GM19023 (cell line): ENCODE data around the gene MIEN1.
A peak's percentile ranks its signal among the peaks of the same experiment; 100 is the strongest.
"Not testable (repeated sequence)": the region's sequence is repeated elsewhere in the genome, so short reads cannot be mapped to it uniquely, and the experiment has no call there.

Experiments
- ATAC-seq: cut with Tn5 transposase; IDR thresholded peaks from one replicate; pipeline ENCODE4 v1.9.1; 2021; ENCODE audit warnings: mild to moderate bottlenecking, moderate library complexity; ENCODE audit not compliant: unreplicated experiment

The MIEN1 gene

GRCh38 chr17:39756380-39757079 lies 26.2 kb upstream of the MIEN1 start:
- ATAC-seq: no peak

DNA sequence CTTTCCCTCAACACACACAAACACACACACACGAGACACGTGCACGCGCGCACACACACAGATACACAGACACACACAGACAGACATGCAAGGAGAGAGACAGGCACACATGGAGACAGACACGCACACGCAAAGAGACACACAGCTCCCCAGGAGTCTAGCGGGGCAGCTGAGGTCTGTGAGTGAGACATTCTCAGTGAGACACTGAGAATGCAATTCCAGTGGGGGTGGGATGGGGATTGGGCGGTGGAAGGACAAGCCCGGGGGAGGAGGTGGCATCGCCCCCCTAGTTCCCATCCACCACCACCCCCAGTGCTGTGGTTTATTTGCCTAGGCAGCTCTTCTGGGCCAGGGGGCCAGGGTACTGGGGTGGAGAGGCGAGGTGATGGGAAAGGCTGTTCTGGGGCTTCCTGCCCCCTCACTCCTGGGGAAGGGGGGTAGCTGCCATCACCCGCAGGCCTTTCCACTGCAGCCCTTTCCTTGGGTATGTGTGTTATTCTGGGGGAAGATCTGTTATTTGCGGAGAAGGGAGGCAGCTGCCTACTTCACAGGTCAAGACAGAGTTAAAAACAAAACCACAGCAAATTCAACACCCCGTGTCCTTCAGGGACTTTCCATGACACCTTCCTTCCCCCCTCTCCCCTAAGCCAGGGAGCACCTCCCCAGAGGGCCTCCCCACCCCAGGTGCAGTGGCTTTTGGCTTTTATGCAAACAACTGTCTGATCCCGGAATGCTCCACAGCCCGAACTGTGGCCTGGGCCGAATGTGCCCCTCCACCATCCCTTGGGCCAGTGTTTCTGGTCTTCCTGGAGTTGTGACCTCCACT lies 25.4 kb upstream of the MIEN1 start:
- peak; percentile 16 for ATAC-seq

- ATAC-seq: no peak
Observed at GRCh38 chr17:39754958-39755553, 24.7 kb upstream of the MIEN1 start.

DNA sequence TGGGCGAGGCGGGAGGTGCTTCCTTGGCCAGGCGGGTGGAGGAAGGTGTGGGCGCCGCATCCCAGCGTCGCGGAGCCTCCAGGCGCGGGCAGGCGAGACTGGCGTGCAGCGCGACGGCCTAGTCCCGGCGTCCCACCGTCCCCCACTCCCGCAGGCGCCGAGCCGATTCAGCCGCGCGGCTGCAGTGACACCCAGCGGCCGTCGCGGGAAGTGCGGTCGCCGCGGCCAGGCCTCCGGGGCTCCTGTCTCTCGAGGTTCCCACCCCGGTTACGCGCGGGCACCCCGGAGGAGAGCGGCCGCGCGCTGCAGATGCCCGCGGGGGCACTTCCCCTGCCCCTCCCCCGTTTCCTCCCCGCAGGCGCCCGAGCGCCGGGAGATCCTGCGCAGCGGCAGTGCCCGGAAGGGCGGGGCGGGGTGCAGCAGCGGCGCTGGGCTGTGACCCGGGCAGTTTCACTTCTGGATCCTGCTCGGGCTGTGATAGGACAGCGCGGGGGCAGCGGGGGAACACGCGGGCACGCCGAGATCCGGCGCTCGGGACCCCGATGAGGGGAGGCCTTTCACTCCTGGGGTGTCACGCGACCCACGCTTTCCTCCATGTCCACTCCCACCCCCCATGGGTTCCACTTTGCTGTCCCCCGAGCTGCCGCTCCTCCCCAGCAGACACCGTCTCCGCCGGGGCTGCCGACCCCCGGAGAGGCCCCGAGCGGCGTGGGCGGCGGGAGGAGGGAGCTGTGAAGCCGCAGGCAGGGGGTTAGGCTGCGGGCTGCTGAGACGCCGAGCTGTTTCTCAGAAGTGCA lies 24.0 kb upstream of the MIEN1 start:
- peak; percentile 66 for ATAC-seq

DNA sequence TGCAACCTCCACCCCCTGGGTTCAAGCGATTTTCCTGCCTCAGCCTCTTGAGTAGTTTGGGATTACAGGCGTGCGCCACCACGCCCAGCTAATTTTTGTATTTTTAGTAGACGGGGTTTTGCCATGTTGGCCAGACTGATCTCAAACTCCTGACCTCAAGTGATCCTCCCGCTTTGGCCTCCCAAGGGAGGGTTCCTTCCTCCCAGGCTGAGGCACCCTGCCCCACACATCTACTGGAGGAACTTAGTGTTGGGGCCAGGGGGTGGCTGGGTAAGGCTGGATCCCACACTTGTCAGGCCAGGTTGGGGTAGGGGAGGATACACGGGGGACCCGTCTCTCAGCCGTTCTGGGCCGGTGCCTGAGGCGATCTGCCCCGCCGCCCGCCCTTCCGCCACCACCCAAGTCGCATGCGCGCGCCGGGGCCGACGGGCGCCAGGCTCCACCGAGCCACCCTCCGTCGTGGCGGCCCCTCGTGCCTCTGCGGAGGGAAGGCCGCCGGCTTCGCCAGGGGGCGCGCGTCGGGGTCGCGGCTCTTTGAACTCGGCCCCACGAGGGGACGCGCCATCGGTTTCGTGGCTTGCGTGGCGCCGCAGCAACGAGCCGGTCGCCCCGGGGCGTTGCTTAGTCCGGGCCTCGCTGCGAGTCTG lies 23.3 kb upstream of the MIEN1 start:
- ATAC-seq: peak; percentile 16

DNA sequence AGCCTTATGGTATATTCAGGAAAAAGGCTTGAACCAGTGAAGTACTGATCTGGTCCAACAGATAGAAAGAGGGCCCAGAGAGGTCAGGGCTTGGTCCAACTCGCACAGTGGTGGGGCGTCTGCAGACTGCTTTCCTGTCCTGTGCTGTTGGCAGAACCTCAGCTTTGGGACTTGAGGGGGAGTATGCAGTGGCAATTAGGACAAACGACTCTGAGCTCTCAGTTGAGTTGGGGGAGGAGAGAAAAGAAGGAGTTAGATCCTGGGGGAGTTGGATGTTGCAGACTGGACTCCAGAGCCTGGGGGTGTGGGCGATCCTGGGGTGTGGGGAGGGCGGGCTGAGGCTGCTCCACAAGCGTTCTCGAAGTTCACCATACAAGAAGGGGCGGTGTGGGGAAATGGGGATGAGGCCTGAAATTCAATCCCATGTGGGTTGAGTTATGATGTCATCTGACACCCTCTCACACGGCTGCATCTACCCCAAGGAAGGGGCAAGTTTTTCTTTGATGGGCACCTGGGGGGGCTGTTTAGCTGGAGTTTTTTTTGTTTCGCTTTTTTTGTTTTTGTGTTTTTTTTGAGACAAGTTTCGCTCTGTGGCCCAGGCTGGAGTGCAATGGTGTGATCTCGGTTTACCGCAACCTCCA lies 22.0 kb upstream of the MIEN1 start:
- ATAC-seq: no peak

DNA sequence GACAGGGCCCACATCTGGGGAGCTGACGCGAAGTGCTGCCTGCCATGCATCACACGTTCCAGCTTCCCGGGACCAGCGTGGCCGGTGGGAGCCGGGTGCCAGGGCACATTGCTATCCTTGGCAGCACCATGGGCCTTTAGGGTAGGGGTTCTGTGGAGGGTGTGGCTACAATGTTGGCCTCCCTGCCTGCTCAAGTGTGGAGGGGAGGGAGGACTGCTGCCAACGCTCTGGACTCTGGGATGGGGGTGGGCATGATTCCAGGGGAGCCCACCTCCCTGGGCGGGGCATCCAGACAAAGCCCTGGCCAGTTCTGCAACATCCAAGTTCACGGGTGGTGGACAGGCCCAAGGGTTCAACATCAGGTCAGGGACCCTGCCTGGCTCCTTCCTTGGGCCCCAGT lies 21.3 kb upstream of the MIEN1 start:
- no peak for ATAC-seq

GRCh38 chr17:39751016-39751543 lies 20.7 kb upstream of the MIEN1 start:
- ATAC-seq: no peak

DNA sequence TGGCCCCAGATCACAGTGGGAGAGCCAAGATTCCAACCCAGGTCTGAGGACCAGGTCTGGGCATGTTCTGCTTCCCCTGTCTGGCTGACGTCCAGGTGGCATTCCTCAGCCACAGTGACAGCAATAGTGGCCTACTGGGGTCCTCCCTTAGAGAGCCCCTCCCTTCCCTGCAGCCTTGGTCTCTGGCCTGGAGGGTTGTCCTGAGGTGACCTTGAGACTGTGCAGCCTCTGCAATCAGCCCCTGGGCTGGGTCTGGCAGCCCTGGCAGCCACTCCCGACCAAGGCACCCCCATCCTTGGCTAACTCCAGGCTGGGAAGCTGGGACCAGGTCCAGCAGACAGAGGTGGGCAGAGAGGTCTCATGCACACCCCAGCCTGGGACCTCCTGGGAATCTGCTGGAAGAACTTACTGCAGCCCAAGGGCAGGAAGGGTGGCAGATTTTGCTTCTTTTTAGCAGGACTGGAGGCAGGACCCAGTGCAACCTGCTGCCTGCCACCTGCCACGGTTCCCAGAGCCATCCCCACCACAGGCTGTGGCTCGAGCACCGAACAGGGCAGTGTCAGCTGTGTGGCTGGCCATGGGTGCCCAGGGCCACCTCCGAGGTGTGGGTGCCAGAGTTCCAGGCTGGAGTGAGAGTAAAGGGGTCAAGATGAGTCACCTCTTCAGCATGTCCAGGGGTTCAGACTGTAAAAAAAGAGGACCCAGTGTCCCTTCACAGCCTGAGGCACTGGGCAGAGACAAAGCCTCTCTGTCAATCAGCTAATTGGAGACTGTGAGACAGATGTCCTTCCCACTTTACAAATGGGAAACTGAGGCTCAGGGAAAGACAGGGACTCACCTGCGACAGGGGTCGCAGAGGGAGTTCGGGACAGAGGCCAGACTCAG lies 20.0 kb upstream of the MIEN1 start:
- ATAC-seq: no peak

GRCh38 chr17:39748444-39749034 lies 18.2 kb upstream of the MIEN1 start:
- not testable (repeated sequence) for ATAC-seq

- no peak for ATAC-seq
Observed at GRCh38 chr17:39747745-39748144, 17.4 kb upstream of the MIEN1 start.

- ATAC-seq: no peak
Observed at GRCh38 chr17:39746145-39746461, 15.8 kb upstream of the MIEN1 start.

DNA sequence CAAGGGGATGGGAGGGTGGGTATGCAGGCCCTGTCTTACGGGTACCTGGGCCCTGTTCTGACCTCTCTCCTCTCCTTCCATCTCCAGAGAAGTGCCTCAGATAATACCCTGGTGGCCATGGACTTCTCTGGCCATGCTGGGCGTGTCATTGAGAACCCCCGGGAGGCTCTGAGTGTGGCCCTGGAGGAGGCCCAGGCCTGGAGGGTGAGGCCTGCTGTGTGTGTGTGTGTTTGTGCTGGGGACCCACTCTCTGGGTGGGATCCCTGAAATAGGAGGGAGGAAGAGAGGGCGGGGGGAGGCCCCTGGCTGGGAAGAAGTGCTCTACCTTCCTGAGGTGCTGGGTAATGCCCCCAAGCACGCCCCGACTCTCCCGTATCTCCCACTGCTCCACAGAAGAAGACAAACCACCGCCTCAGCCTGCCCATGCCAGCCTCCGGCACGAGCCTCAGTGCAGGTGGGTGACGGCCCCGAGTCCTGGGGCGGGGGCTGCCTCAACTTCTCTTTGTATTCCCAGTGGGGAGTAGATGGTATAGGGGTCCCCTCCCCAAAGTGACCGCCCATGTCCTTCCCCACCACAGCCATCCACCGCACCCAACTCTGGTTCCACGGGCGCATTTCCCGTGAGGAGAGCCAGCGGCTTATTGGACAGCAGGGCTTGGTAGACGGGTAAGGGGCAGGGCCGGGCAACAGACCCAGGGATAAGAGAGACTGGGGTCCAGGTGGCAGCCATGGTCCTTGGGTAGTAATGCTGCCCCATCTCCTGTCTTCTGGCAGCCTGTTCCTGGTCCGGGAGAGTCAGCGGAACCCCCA lies 15.2 kb upstream of the MIEN1 start:
- ATAC-seq: no peak

DNA sequence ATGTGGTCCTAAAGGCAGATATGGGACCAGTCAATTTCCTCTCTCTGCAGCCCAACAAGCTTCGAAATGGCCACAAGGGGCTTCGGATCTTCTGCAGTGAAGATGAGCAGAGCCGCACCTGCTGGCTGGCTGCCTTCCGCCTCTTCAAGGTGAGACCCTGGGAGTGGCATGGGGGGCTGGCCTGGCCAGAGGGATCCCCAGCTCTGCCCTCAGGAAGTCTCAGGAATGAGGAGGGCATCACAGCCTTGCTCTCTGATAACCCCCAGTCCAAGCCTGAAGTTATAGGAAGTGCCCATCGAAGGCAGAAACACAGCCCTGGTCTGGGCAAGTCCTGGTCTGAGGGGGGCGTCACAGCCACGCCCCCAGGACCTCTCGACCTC lies 14.5 kb upstream of the MIEN1 start:
- no peak for ATAC-seq

- ATAC-seq: no peak
Observed at GRCh38 chr17:39744075-39744835, 13.9 kb upstream of the MIEN1 start.

DNA sequence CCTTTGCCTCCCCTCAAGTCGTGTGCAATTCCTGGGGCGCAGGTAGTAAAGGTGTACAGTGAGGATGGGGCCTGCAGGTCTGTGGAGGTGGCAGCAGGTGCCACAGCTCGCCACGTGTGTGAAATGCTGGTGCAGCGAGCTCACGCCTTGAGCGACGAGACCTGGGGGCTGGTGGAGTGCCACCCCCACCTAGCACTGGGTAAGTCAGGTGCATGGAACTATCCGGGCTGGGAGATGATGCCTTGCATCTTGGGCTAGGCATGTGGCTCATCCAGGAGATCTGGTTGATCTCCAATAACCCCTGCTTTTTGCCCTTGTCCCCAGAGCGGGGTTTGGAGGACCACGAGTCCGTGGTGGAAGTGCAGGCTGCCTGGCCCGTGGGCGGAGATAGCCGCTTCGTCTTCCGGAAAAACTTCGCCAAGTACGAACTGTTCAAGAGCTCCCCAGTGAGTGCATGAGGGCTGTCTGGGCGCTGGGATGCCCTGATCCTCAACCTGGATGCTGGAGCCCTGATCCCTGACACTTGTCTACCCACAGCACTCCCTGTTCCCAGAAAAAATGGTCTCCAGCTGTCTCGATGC lies 12.6 kb upstream of the MIEN1 start:
- ATAC-seq: no peak
